Heart right ventricle (tissue), 16 donors: Measurements from ENCODE around the gene SEPTIN10. TPM values are rescaled to one million over a fixed set of nuclear protein-coding genes. Genes with fewer than 3 reads are reported as not detected.
"Not testable (repeated sequence)": the region's sequence is repeated elsewhere in the genome, so short reads cannot be mapped to it uniquely, and the experiment has no call there.

Experiments
- ATAC-seq, 8 donors: fragments of 200-7000 bp; cut with Tn5 transposase; one replicate each; pipeline ENCODE4 v1.9.1; 2020; ENCODE audit warnings: mild to moderate bottlenecking in 8 of 8, moderate library complexity in 8 of 8, moderate number of reproducible peaks in 1 of 8
- DNase-seq, 2 donors: peaks; one replicate each; pipeline ENCODE4 v3.0.0-alpha.2; 2020
- H3K27ac ChIP-seq, 10 donors: fragments of 200-600 bp; sonication (generic) in 2 of 10; one replicate each; pipeline versions ENCODE4 v1.5.0 to v1.8.0; 2020 to 2022; ENCODE audit warnings: mild to moderate bottlenecking in 3 of 10
- H3K27me3 ChIP-seq, 7 donors: fragments of 200-600 bp; one replicate each; pipeline ENCODE4 v1.8.0; 2021 to 2022; ENCODE audit warnings: mild to moderate bottlenecking in 2 of 7
- H3K36me3 ChIP-seq, 9 donors: fragments of 200-600 bp; sonication (generic) in 1 of 9; one replicate each; pipeline versions ENCODE4 v1.5.0 to v1.8.0; 2020 to 2022; ENCODE audit warnings: mild to moderate bottlenecking in 2 of 9
- H3K4me1 ChIP-seq, 9 donors: fragments of 200-600 bp; sonication (generic) in 1 of 9; one replicate each; pipeline versions ENCODE4 v1.5.0 to v1.8.0; 2020 to 2022; ENCODE audit warnings: mild to moderate bottlenecking in 4 of 9
- H3K4me3 ChIP-seq, 10 donors: fragments of 200-600 bp; sonication (generic) in 2 of 10; one replicate each; pipeline versions ENCODE4 v1.5.0 to v1.8.0; 2020 to 2022; ENCODE audit warnings: mild to moderate bottlenecking in 7 of 10, moderate library complexity in 2 of 10
- H3K9me3 ChIP-seq, 11 donors: fragments of 200-600 bp in 10 of 11; sonication (generic) in 2 of 11; one replicate each; pipeline versions ENCODE4 v1.5.0 to v1.8.0; 2013 to 2022; ENCODE audit warnings: mild to moderate bottlenecking in 2 of 11, control low read depth in 1 of 11, moderate library complexity in 1 of 11
- WGBS, 2 donors: extraction: QIAGEN DNeasy Blood & Tissue Kit; methylation state at CpG; one replicate each; pipeline ENCODE4 v1.1.7; 2013; ENCODE audit warnings: inconsistent platforms in 1 of 2; 5-methylcytosine and 5-hydroxymethylcytosine counted together
- intact Hi-C, 10 donors: fragments of 100-400 bp; cut with DNase I; formaldehyde crosslinking; loops; one replicate each; pipeline versions ENCODE4 v1.11.1 to v1.14.2; 2022
- polyA plus RNA-seq, 2 donors: library from polyadenylated mRNA; stranded (reverse); fragments of 200-250 nt; gene quantifications; one replicate each; pipeline ENCODE4 v1.2.3, GENCODE V29; 2013
- total RNA-seq, 10 donors: library from RNA; stranded (reverse); fragmentation: NEBNext Ultra II Directional in 3 of 10; extraction: Animal tissue kit (Norgen Biotek cat#: 25700) in 3 of 10; gene quantifications; one replicate each; pipeline versions ENCODE4 v1.2.1 to v1.2.4, GENCODE V29; 2021 to 2023
- TF ChIP-seq, protein P1 (sequence below), 9 donors: fragments of 200-600 bp; sonication (generic) in 2 of 9; IDR thresholded peaks; one replicate each; pipeline versions ENCODE4 v1.5.0 to v1.8.0; 2021 to 2022; ENCODE audit warnings: antibody characterized with exemption in 9 of 9, mild to moderate bottlenecking in 5 of 9, moderate library complexity in 1 of 9
- donor health status: Arrhythmogenic right ventricular cardiomyopathy.
- donor health status: ischemic (EF 13 %, LVEDD 7.1; RV severe dilation, severe dysfunction).
- donor health status: healthy with polysubstance abuse.
- donor health status: DM: no; HTN: yes; CAD: no.
- donor health status: DM: no; HTN: no; CAD: no.
- donor health status: ischemic (EF 25% LVEDD 6.9; RV normal size, moderate dysfunction).
- donor health status: ischemic (EF 25% LVEDD 5.7; RV mildly dilated, moderate dysfunction).
- donor health status: healthy.
- donor health status: DM: yes; HTN: yes; CAD: no.
- donor health status: Ischemic cardiomyopathy.
- donor health status: ischemic (EF 35%, LVEDD 5.7; RV mildly dilated, moderate dysfunction).
- donor health status: nonischemic (EF 11% LVEDD 7.7; RV severe dilation, severe dysfunction).
- donor health status: DM: yes; HTN: yes; CAD: no.
- donor health status: PGD.
- donor health status: ischemic (EF 29% LVEDD 5.4; RV normal size, mild dysfunction).
- donor health status: nonischemic (EF 23%, LVEDD 6.1; RV moderate dilation, normal function).

Gene SEPTIN10
- total and polyA plus RNA-seq, 12 donors = 20.9 to 61.0 (median 50.1) TPM

DNA sequence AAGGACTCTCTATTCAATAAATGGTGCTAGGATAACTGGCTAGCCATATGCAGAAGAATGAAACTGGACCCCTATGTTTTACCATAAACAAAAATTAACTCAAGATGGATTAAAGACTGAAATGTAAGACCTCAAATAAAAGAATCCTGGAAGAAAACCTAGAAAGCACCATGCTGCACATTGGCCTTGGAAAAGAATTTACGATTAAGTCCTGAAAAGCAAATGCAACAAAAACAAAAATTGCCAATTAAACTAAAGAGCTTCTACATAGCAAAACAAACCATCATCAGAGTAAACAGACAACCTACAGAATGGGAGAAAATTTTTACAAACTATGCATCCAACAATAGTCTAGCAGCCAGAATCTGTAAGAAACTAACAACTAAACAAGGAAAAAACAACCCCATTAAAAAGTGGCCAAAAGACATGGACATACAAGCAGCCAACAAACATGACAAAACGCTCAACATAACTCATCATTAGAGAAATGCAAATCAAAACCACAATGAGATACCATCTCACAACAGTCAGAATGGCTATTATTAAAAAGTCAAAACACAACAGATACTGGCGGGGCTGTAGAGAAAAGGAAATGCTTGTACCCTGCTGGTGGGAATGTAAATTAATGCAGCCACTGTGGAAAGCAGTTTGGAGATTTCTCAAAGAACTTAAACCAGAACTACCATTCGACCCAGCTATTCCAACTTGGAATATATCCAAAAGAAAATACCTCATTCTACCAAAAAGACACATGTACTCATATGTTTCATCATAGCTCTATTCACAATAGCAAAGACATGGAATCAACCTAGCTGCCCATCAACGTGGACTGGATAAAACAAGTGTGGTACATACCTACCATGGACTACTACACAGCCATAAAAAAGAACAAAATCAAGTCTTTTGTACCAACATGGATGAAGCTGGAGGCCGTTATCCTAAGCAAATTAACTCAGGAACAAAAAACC is 30.6 kb downstream of the SEPTIN10 start:
- no peaks in the 10 kb centered on the region for H3K27me3 ChIP-seq
- peaks cover 0 to 28% (median 6%) of the 10 kb centered on the region in 9 donors for H3K36me3 ChIP-seq
- H3K27ac ChIP-seq = no peak overlapping the region
- H3K4me3 ChIP-seq = no peak overlapping the region
- TF ChIP-seq, protein P1, sequence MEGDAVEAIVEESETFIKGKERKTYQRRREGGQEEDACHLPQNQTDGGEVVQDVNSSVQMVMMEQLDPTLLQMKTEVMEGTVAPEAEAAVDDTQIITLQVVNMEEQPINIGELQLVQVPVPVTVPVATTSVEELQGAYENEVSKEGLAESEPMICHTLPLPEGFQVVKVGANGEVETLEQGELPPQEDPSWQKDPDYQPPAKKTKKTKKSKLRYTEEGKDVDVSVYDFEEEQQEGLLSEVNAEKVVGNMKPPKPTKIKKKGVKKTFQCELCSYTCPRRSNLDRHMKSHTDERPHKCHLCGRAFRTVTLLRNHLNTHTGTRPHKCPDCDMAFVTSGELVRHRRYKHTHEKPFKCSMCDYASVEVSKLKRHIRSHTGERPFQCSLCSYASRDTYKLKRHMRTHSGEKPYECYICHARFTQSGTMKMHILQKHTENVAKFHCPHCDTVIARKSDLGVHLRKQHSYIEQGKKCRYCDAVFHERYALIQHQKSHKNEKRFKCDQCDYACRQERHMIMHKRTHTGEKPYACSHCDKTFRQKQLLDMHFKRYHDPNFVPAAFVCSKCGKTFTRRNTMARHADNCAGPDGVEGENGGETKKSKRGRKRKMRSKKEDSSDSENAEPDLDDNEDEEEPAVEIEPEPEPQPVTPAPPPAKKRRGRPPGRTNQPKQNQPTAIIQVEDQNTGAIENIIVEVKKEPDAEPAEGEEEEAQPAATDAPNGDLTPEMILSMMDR (IDR thresholded peaks at IDR 0.05) = no peak
- DNase-seq = no peak
- ATAC-seq = no peak
- WGBS, 2 donors = 90 to 91% methylated on average over 6 of the region's 6 CpGs
- intact Hi-C loops = no loop called here
- no peaks in the 10 kb centered on the region for H3K9me3 ChIP-seq
- H3K4me1 ChIP-seq = no peaks in the 10 kb centered on the region

DNA sequence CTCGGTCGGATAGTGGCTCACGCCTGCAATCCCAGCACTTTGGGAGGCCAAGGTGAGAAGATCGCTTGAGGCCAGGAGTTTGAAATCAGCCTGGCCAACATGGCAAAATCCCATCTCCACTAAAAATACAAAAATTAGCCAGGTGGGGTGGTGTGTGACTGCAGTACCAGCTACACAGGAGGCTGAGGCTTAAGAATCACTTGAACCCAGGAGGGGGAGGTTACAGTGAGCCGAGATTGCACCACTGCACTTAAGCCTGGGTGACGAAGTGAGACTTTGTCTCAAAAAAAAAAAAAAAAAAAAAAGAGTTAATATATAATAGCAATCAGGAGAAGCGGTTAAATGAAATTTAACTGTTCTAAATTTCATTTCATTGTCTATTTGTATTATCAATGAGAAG is 36.1 kb downstream of the SEPTIN10 start:
- H3K4me3 ChIP-seq, H3K27ac ChIP-seq, ATAC-seq, H3K9me3 ChIP-seq, DNase-seq, H3K27me3 ChIP-seq, H3K4me1 ChIP-seq, intact Hi-C loops: not testable (repeated sequence)
- H3K36me3 ChIP-seq = peaks cover 0 to 52% (median 7%) of the 10 kb centered on the region in 9 donors
- WGBS, 2 donors = 96 to 97% methylated on average over 7 of the region's 7 CpGs

DNA sequence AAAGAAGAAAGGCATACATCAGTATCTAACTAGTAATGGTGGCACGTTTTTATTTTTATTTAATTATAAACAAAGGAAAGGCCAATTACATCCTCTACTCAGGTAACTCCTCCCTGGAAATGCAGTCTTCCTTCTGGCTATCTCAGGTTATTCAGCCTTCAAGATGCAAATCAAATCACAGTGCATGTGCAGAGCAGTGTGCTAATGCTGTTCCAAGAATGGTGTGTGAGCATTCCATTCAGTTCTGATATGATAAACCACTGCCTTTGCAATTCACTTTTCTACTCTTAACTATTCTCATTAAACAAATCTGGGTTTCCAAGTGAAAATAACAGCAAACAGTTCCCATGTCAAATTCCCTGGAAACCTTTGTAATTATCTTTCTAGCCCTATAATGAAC is 38.4 kb downstream of the SEPTIN10 start:
- ATAC-seq (no peak), DNase-seq (no peak)
- H3K4me3 ChIP-seq = no peak overlapping the region
- peaks cover 0 to 65% (median 10%) of the 10 kb centered on the region in 9 donors for H3K36me3 ChIP-seq
- TF ChIP-seq, protein P1 (IDR thresholded peaks at IDR 0.05) = no peak
- no peak overlapping the region for H3K27ac ChIP-seq
- 42 to 57% methylated on average over 1 of the region's 1 CpG for WGBS, 2 donors
- no peaks in the 10 kb centered on the region for H3K4me1 ChIP-seq
- H3K27me3 ChIP-seq = no peaks in the 10 kb centered on the region
- intact Hi-C loops = no loop called here
- no peaks in the 10 kb centered on the region for H3K9me3 ChIP-seq

DNA sequence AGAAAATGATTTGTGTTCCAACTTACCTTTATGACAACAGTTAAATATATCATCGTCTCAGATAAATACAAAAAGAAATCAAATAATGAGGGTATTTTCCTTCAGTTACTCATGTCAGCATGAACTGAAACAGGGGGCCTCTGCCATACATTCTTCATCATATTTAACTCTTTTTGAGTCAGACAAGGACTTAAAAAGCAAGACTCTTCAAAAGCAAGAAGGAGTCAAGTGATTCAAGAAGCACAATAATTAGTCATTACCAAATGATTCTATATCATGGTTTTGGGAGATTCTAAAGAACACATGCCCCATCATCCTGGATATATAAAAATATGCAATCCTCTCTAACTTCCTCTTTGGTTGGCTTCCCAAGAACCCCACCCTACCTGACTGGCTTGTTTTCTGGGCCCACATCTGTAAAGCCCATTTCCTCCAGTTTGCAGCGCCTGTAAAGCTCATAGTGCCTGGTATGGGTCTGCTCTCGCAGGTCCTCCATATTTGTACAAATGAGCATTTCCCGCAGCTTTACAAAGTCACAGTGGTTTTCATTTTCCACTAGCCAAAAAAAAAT is 49.7 kb downstream of the SEPTIN10 start:
- Histone ChIP-seq H3K36me3 (peaks cover 0 to 77% (median 4%) of the 10 kb centered on the region in 9 donors), H3K9me3 (no peaks in the 10 kb centered on the region), H3K4me3 (no peak overlapping the region), H3K4me1 (peaks cover 0 to 18% (median 0%) of the 10 kb centered on the region in 9 donors), H3K27me3 (no peaks in the 10 kb centered on the region), H3K27ac (peak overlapping the region in 5 of 10 donors; percentile 4 to 57 (median 36))
- ATAC-seq (peak in 7 of 8 donors; percentile 39 to 89 (median 67)), DNase-seq (peak in 1 of 2 donors; percentile 15)
- TF ChIP-seq, protein P1 (IDR thresholded peaks at IDR 0.05) = no peak
- 68 to 77% methylated on average over 4 of the region's 4 CpGs for WGBS, 2 donors
- intact Hi-C loops = loop anchor here in 2 of 10 donors (2.0 to 5.0 kb wide), 2 partner anchors 48 to 49 kb away; partner anchors contain the start of genes SEPTIN10 (in 2 of the 2) and SOWAHC (in 1 of the 2)
